GM11168 (cell line): ENCODE results near the gene SLCO2B1.

Experiments
- in situ Hi-C: fragments of 300-500 bp; cut with MboI; formaldehyde crosslinking; loops from one replicate; pipeline ENCODE4 v1.12.0; 2022; ENCODE audit warnings: low sequenced_read_pairs; ENCODE audit not compliant: unreplicated experiment

The SLCO2B1 gene

GRCh38 chr11:75144716-75145014, 6.2 kb upstream of the SLCO2B1 start:
- in situ Hi-C loops, result loop anchor here (5.0 to 10.0 kb wide), 2 partner anchors 60 to 103 kb away; no protein-coding TSS in a partner anchor

- in situ Hi-C loops, result loop anchor here (10.0 kb wide), 1 partner anchor 59 kb away; no protein-coding TSS in a partner anchor
Measured at GRCh38 chr11:75145196-75145971, 5.5 kb upstream of the SLCO2B1 start.

- in situ Hi-C loops, result loop anchor here (10.0 kb wide), 1 partner anchor 59 kb away; no protein-coding TSS in a partner anchor
Measured at GRCh38 chr11:75145972-75146519, 4.9 kb upstream of the SLCO2B1 start.

GRCh38 chr11:75146711-75147110, 4.2 kb upstream of the SLCO2B1 start:
- in situ Hi-C loops, result loop anchor here (10.0 kb wide), 1 partner anchor 58 kb away; no protein-coding TSS in a partner anchor

- in situ Hi-C loops, result loop anchor here (10.0 kb wide), 1 partner anchor 57 kb away; no protein-coding TSS in a partner anchor
Measured at GRCh38 chr11:75147191-75147874, 3.6 kb upstream of the SLCO2B1 start.

- in situ Hi-C loops, result loop anchor here (10.0 kb wide), 1 partner anchor 57 kb away; no protein-coding TSS in a partner anchor
Measured at GRCh38 chr11:75147875-75148263, 3.0 kb upstream of the SLCO2B1 start.

- in situ Hi-C loops, result loop anchor here (10.0 kb wide), 1 partner anchor 56 kb away; no protein-coding TSS in a partner anchor
Measured at GRCh38 chr11:75148436-75148983, 2.4 kb upstream of the SLCO2B1 start.

- in situ Hi-C loops, result loop anchor here (10.0 kb wide), 1 partner anchor 55 kb away; no protein-coding TSS in a partner anchor
Measured at GRCh38 chr11:75149766-75150465, 991 bp upstream of the SLCO2B1 start.

- in situ Hi-C loops, result no loop called here
Measured at GRCh38 chr11:75151346-75152047, 590 bp downstream of the SLCO2B1 start.

- in situ Hi-C loops, result no loop called here
Measured at GRCh38 chr11:75152090-75152489, 1.2 kb downstream of the SLCO2B1 start.

- in situ Hi-C loops, result no loop called here
Measured at GRCh38 chr11:75152651-75153427, 1.9 kb downstream of the SLCO2B1 start.

GRCh38 chr11:75154646-75155569, 4.0 kb downstream of the SLCO2B1 start:
- in situ Hi-C loops, result no loop called here

- in situ Hi-C loops, result no loop called here
Measured at GRCh38 chr11:75155570-75156422, 4.9 kb downstream of the SLCO2B1 start.

GRCh38 chr11:75158241-75158640, 7.3 kb downstream of the SLCO2B1 start:
- in situ Hi-C loops, result no loop called here

GRCh38 chr11:75158696-75159150, 7.8 kb downstream of the SLCO2B1 start:
- in situ Hi-C loops, result no loop called here

GRCh38 chr11:75159151-75159953, 8.4 kb downstream of the SLCO2B1 start:
- in situ Hi-C loops, result no loop called here
